Upper lobe of right lung (tissue), 1 donor: ENCODE measurements around the gene BUB3. TPM values are rescaled to one million over a fixed set of nuclear protein-coding genes. Genes with fewer than 3 reads are reported as not detected.

Experiments
- ATAC-seq: fragments of 200-7000 bp; cut with Tn5 transposase; one replicate; pipeline ENCODE4 v1.9.1; 2020; ENCODE audit warnings: mild to moderate bottlenecking, moderate library complexity
- DNase-seq: peaks from one replicate; pipeline ENCODE4 v3.0.0-alpha.2; 2020
- H3K27ac ChIP-seq: fragments of 200-600 bp; one replicate; pipeline ENCODE4 v1.8.0; 2022
- H3K27me3 ChIP-seq: fragments of 200-600 bp; one replicate; pipeline ENCODE4 v1.8.0; 2022; ENCODE audit warnings: mild to moderate bottlenecking
- H3K36me3 ChIP-seq: fragments of 200-600 bp; one replicate; pipeline ENCODE4 v1.8.0; 2022
- H3K4me1 ChIP-seq: fragments of 200-600 bp; one replicate; pipeline ENCODE4 v1.8.0; 2022
- H3K4me3 ChIP-seq: fragments of 200-600 bp; one replicate; pipeline ENCODE4 v1.8.0; 2022; ENCODE audit warnings: mild to moderate bottlenecking
- H3K9me3 ChIP-seq: fragments of 200-600 bp; one replicate; pipeline ENCODE4 v1.8.0; 2022
- intact Hi-C: fragments of 100-400 bp; cut with DNase I; formaldehyde crosslinking; loops from one replicate; pipeline ENCODE4 v1.11.0; 2022
- total RNA-seq: library from RNA; stranded (reverse); fragmentation: NEBNext Ultra II Directional; extraction: Animal tissue kit (Norgen Biotek cat#: 25700); gene quantifications from one replicate; pipeline ENCODE4 v1.2.1, GENCODE V29; 2021
- TF ChIP-seq, protein P1 (sequence below): fragments of 200-600 bp; IDR thresholded peaks from one replicate; pipeline ENCODE4 v1.8.0; 2022; ENCODE audit warnings: antibody characterized with exemption
- donor health status: DM: no; HTN: yes; CAD: no; lungs with severe emphysema.

The BUB3 gene
- total RNA-seq, 1 donor from 2014 or later, result 61.8 TPM

DNA sequence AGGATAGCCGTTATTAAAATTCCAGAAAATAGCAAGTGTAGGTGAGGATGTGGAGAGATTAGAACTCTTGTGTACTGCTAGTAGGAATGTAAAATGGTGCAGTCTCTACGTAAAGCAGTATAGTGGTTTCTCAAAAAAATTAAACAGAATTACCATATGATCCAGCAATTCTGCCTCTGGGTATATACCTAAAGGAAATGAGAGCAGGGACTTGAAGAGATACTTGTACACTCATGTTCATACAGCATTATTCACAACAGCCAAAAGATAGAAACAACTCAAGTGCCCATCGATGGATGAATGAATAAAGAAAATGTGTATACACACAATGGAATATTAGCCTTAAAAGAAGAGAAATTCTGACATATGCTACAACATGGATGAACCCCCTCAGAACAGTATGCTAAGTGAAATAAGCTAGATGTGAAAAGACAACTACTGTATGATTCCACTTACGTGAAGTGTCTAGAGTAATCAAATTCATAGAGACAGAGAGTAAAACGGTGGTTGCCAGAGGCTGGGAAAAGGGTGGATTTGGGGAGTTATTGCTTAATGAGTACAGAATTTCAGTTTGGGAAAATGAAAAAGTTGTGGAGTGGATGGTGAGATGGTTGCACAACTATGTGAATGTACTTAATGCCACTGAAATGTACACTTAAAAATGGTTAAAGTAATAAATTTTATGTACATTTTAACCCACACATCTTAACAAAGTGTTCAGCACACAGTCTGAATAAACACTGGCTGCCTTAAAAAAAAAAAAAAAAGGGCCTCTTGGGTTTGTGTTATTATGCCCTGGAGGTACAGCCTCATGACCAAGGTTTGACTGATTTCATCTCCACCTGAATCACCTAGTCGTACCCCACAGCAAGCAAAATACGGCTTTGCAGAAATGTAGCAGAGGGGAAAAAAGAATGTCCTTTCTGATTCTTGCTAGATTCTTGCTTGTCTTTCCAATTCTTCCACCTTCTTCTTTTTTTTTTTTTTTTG, 26.2 kb downstream of the BUB3 start:
- Histone ChIP-seq H3K4me3 (no peak overlapping the region), H3K9me3 (peaks cover 6% of the 10 kb centered on the region), H3K4me1 (no peaks in the 10 kb centered on the region), H3K27ac (no peak overlapping the region), H3K27me3 (no peaks in the 10 kb centered on the region), H3K36me3 (no peaks in the 10 kb centered on the region)
- no peak for ATAC-seq
- intact Hi-C loops, result no loop called here
- TF ChIP-seq, protein P1, sequence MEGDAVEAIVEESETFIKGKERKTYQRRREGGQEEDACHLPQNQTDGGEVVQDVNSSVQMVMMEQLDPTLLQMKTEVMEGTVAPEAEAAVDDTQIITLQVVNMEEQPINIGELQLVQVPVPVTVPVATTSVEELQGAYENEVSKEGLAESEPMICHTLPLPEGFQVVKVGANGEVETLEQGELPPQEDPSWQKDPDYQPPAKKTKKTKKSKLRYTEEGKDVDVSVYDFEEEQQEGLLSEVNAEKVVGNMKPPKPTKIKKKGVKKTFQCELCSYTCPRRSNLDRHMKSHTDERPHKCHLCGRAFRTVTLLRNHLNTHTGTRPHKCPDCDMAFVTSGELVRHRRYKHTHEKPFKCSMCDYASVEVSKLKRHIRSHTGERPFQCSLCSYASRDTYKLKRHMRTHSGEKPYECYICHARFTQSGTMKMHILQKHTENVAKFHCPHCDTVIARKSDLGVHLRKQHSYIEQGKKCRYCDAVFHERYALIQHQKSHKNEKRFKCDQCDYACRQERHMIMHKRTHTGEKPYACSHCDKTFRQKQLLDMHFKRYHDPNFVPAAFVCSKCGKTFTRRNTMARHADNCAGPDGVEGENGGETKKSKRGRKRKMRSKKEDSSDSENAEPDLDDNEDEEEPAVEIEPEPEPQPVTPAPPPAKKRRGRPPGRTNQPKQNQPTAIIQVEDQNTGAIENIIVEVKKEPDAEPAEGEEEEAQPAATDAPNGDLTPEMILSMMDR, result no peak
- no peak for DNase-seq

DNA sequence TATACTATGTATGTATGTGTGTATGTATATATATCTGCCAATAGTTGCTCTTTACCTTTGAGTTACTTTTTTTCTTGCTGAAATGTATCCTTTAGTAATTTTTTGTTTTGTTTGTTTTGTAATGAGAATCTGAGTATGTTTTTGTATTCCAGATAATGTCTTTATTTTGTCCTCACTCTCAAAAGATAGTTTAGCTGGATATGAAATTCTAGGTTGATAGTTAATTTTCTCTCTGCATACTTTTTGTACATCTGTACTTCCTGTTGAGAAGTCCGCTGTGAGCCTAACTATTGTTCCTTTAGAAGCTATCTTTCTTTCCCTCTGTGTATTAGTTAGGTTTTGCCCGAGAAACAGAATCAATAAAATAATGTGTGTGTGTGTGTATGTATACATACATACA, 29.5 kb downstream of the BUB3 start:
- no peaks in the 10 kb centered on the region for H3K27me3 ChIP-seq
- DNase-seq, result no peak
- peaks cover 6% of the 10 kb centered on the region for H3K9me3 ChIP-seq
- no peaks in the 10 kb centered on the region for H3K36me3 ChIP-seq
- TF ChIP-seq, protein P1, result no peak
- intact Hi-C loops, result no loop called here
- no peak overlapping the region for H3K27ac ChIP-seq
- no peaks in the 10 kb centered on the region for H3K4me1 ChIP-seq
- H3K4me3 ChIP-seq, result no peak overlapping the region
- ATAC-seq, result no peak

DNA sequence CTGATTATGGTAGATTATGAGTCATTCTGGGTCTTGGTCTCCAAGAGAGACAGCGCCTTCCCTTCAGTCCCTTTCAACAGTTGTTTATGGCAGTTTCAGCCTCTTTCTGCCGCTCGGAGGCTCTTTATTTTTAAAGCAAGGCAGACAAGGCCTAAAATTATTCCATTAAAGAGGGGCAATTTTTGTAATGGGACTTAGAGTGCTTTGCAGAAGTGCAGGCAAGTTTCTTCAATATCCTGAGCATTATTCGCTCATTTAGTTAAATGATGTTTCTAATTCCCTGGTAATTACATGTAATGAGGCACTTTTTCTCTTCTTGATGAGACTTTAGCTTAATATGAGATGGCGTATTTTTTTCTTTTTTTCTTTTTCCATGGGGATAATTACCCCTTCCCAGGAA, 33.6 kb downstream of the BUB3 start:
- Histone ChIP-seq H3K27me3 (no peaks in the 10 kb centered on the region), H3K4me3 (no peak overlapping the region), H3K36me3 (no peaks in the 10 kb centered on the region), H3K9me3 (peaks cover 6% of the 10 kb centered on the region), H3K27ac (no peak overlapping the region), H3K4me1 (no peaks in the 10 kb centered on the region)
- ATAC-seq (no peak), DNase-seq (no peak)
- TF ChIP-seq, protein P1, result no peak
- intact Hi-C loops, result no loop called here

DNA sequence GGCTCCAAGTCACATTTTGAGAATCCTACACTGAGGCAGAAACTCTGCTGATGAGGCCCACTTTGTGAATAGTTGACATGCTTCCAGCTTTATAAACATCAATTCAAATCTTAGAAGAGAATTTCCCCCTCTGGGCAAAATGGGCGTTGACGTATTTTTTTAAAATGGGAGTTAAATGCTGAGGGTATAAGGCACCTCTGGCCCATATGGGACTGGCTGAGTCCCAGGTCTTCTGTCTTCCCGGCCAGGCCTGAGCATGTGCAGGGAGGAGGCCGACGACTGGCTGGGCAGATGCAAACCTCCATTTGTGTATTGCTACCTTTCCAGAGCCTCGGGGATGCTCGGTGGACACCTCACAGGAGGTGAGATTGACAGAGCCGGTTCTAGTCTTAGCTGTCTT, 37.7 kb downstream of the BUB3 start:
- H3K4me3 ChIP-seq, result no peak overlapping the region
- no peaks in the 10 kb centered on the region for H3K9me3 ChIP-seq
- TF ChIP-seq, protein P1, result no peak
- intact Hi-C loops, result no loop called here
- H3K27ac ChIP-seq, result no peak overlapping the region
- ATAC-seq (no peak), DNase-seq (no peak)
- no peaks in the 10 kb centered on the region for H3K27me3 ChIP-seq
- H3K36me3 ChIP-seq, result no peaks in the 10 kb centered on the region
- H3K4me1 ChIP-seq, result no peaks in the 10 kb centered on the region

DNA sequence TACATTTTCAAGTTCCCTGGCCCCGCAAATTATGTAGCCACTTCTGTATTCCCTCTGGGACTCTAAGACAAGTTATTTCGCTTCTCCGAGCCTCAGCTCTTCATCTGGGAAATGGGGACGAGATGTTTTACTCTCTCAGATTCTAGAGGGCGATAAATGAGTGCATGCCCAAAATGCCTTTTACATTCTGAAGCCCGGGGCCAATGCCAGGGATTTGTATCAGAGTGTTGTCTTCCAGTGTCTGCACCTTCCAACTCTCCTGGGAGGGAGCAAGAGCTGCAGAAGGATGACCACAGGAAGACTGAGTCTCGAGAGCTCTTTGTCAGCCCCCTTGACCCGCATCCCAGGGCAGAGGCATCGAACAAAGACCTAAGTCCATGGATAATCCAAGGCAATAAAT, 39.9 kb downstream of the BUB3 start:
- Histone ChIP-seq H3K27me3 (no peaks in the 10 kb centered on the region), H3K36me3 (no peaks in the 10 kb centered on the region), H3K9me3 (no peaks in the 10 kb centered on the region), H3K4me1 (no peaks in the 10 kb centered on the region), H3K27ac (no peak overlapping the region), H3K4me3 (no peak overlapping the region)
- intact Hi-C loops, result no loop called here
- no peak for DNase-seq
- TF ChIP-seq, protein P1, result no peak
- no peak for ATAC-seq
